ENCODE measurements around the gene TNRC6C. TPM values are rescaled to one million over a fixed set of nuclear protein-coding genes. Genes with fewer than 3 reads are reported as not detected.
"Not testable (repeated sequence)": the region's sequence is repeated elsewhere in the genome, so short reads cannot be mapped to it uniquely, and the experiment has no call there.

The TNRC6C gene
- total RNA-seq, 1 experiment from 2014 or later, result not detected

GRCh38 chr17:78111016-78111726 is 152.7 kb downstream of the TNRC6C start:
- DNase-seq, result no peak
- H3K9me3 ChIP-seq (ENCODE audit: low read length), result no peaks in the 10 kb centered on the region
- no peak overlapping the region for H3K9ac ChIP-seq (ENCODE audit: low read length)

GRCh38 chr17:78111727-78112517 is 153.4 kb downstream of the TNRC6C start:
- H3K36me3 ChIP-seq (ENCODE audit: insufficient read depth, low read length), result peaks cover 14% of the 10 kb centered on the region
- no peak overlapping the region for H3K27ac ChIP-seq (ENCODE audit: low read length)
- DNase-seq, result no peak

More at GRCh38 chr17:78111016-78111726, 152.7 kb downstream of the TNRC6C start:
- peaks cover 8% of the 10 kb centered on the region for H3K4me1 ChIP-seq (ENCODE audit: low read length)
- no peak overlapping the region for H3K4me2 ChIP-seq (ENCODE audit: low read depth, low read length, poor library complexity, severe bottlenecking)
- H3K27ac ChIP-seq (ENCODE audit: low read length), result no peak overlapping the region
- peaks cover 14% of the 10 kb centered on the region for H3K36me3 ChIP-seq (ENCODE audit: insufficient read depth, low read length)
- H2AFZ ChIP-seq (ENCODE audit: low read length), result no peak overlapping the region
- no peaks in the 10 kb centered on the region for H3K9me2 ChIP-seq (replicated peaks; ENCODE audit: insufficient read depth, low read length)
- no peaks in the 10 kb centered on the region for H3K27me3 ChIP-seq (ENCODE audit: low read length)
- H3K79me2 ChIP-seq (ENCODE audit: low read length), result no peaks in the 10 kb centered on the region
- peaks cover 20% of the 10 kb centered on the region for H4K20me1 ChIP-seq (ENCODE audit: insufficient read depth, low read depth, low read length)
- no peak overlapping the region for H3K4me3 ChIP-seq (ENCODE audit: low read length)

GRCh38 chr17:78112518-78113471 is 154.3 kb downstream of the TNRC6C start:
- no peaks in the 10 kb centered on the region for H3K27me3 ChIP-seq (ENCODE audit: low read length)
- H3K4me1 ChIP-seq (ENCODE audit: low read length), result peaks cover 8% of the 10 kb centered on the region
- no peak overlapping the region for H2AFZ ChIP-seq (ENCODE audit: low read length)
- H4K20me1 ChIP-seq (ENCODE audit: insufficient read depth, low read depth, low read length), result peaks cover 20% of the 10 kb centered on the region
- peaks cover 14% of the 10 kb centered on the region for H3K36me3 ChIP-seq (ENCODE audit: insufficient read depth, low read length)
- no peaks in the 10 kb centered on the region for H3K9me3 ChIP-seq (ENCODE audit: low read length)
- H3K4me2 ChIP-seq (ENCODE audit: low read depth, low read length, poor library complexity, severe bottlenecking), result no peak overlapping the region
- H3K9ac ChIP-seq (ENCODE audit: low read length), result no peak overlapping the region
- no peak overlapping the region for H3K27ac ChIP-seq (ENCODE audit: low read length)
- no peak overlapping the region for H3K4me3 ChIP-seq (ENCODE audit: low read length)
- H3K9me2 ChIP-seq (replicated peaks; ENCODE audit: insufficient read depth, low read length), result no peaks in the 10 kb centered on the region
- peak; percentile 89 for DNase-seq
- H3K79me2 ChIP-seq (ENCODE audit: low read length), result no peaks in the 10 kb centered on the region

More at GRCh38 chr17:78111727-78112517, 153.4 kb downstream of the TNRC6C start:
- peaks cover 20% of the 10 kb centered on the region for H4K20me1 ChIP-seq (ENCODE audit: insufficient read depth, low read depth, low read length)
- no peaks in the 10 kb centered on the region for H3K27me3 ChIP-seq (ENCODE audit: low read length)
- H3K4me1 ChIP-seq (ENCODE audit: low read length), result peaks cover 8% of the 10 kb centered on the region
- H2AFZ ChIP-seq (ENCODE audit: low read length), result no peak overlapping the region
- no peaks in the 10 kb centered on the region for H3K79me2 ChIP-seq (ENCODE audit: low read length)
- H3K9me2 ChIP-seq (replicated peaks; ENCODE audit: insufficient read depth, low read length), result no peaks in the 10 kb centered on the region
- no peaks in the 10 kb centered on the region for H3K9me3 ChIP-seq (ENCODE audit: low read length)
- H3K4me3 ChIP-seq (ENCODE audit: low read length), result no peak overlapping the region
- no peak overlapping the region for H3K4me2 ChIP-seq (ENCODE audit: low read depth, low read length, poor library complexity, severe bottlenecking)
- no peak overlapping the region for H3K9ac ChIP-seq (ENCODE audit: low read length)

GRCh38 chr17:78113804-78114785 is 155.6 kb downstream of the TNRC6C start:
- H3K9ac ChIP-seq (ENCODE audit: low read length), result no peak overlapping the region
- DNase-seq, result no peak
- peaks cover 20% of the 10 kb centered on the region for H4K20me1 ChIP-seq (ENCODE audit: insufficient read depth, low read depth, low read length)
- no peak overlapping the region for H3K27ac ChIP-seq (ENCODE audit: low read length)
- no peaks in the 10 kb centered on the region for H3K79me2 ChIP-seq (ENCODE audit: low read length)
- no peak overlapping the region for H3K4me2 ChIP-seq (ENCODE audit: low read depth, low read length, poor library complexity, severe bottlenecking)
- H3K4me1 ChIP-seq (ENCODE audit: low read length), result peaks cover 8% of the 10 kb centered on the region
- peaks cover 14% of the 10 kb centered on the region for H3K36me3 ChIP-seq (ENCODE audit: insufficient read depth, low read length)
- H3K27me3 ChIP-seq (ENCODE audit: low read length), result no peaks in the 10 kb centered on the region
- H3K9me3 ChIP-seq (ENCODE audit: low read length), result no peaks in the 10 kb centered on the region
- H3K4me3 ChIP-seq (ENCODE audit: low read length), result no peak overlapping the region
- H2AFZ ChIP-seq (ENCODE audit: low read length), result no peak overlapping the region
- H3K9me2 ChIP-seq (replicated peaks; ENCODE audit: insufficient read depth, low read length), result no peaks in the 10 kb centered on the region

- peaks cover 20% of the 10 kb centered on the region for H4K20me1 ChIP-seq (ENCODE audit: insufficient read depth, low read depth, low read length)
- no peak overlapping the region for H3K9ac ChIP-seq (ENCODE audit: low read length)
Measured at GRCh38 chr17:78114831-78115723, 156.6 kb downstream of the TNRC6C start.

GRCh38 chr17:78115803-78116202 is 157.3 kb downstream of the TNRC6C start:
- H3K9ac ChIP-seq (ENCODE audit: low read length); H3K4me1 ChIP-seq (ENCODE audit: low read length); H2AFZ ChIP-seq (ENCODE audit: low read length); H3K9me2 ChIP-seq (replicated peaks; ENCODE audit: insufficient read depth, low read length); H3K79me2 ChIP-seq (ENCODE audit: low read length); H3K27me3 ChIP-seq (ENCODE audit: low read length); DNase-seq; H3K4me3 ChIP-seq (ENCODE audit: low read length); H3K9me3 ChIP-seq (ENCODE audit: low read length); H3K27ac ChIP-seq (ENCODE audit: low read length); H3K4me2 ChIP-seq (ENCODE audit: low read depth, low read length, poor library complexity, severe bottlenecking): not testable (repeated sequence)
- Histone ChIP-seq H4K20me1 (ENCODE audit: insufficient read depth, low read depth, low read length) (peaks cover 20% of the 10 kb centered on the region), H3K36me3 (ENCODE audit: insufficient read depth, low read length) (peaks cover 10% of the 10 kb centered on the region)

More at GRCh38 chr17:78114831-78115723, 156.6 kb downstream of the TNRC6C start:
- no peak for DNase-seq
- H3K4me3 ChIP-seq (ENCODE audit: low read length), result no peak overlapping the region
- H2AFZ ChIP-seq (ENCODE audit: low read length), result no peak overlapping the region
- no peaks in the 10 kb centered on the region for H3K9me3 ChIP-seq (ENCODE audit: low read length)
- no peak overlapping the region for H3K4me2 ChIP-seq (ENCODE audit: low read depth, low read length, poor library complexity, severe bottlenecking)
- peaks cover 14% of the 10 kb centered on the region for H3K36me3 ChIP-seq (ENCODE audit: insufficient read depth, low read length)
- no peak overlapping the region for H3K27ac ChIP-seq (ENCODE audit: low read length)
- no peaks in the 10 kb centered on the region for H3K9me2 ChIP-seq (replicated peaks; ENCODE audit: insufficient read depth, low read length)
- peaks cover 8% of the 10 kb centered on the region for H3K4me1 ChIP-seq (ENCODE audit: low read length)
- H3K27me3 ChIP-seq (ENCODE audit: low read length), result no peaks in the 10 kb centered on the region
- H3K79me2 ChIP-seq (ENCODE audit: low read length), result no peaks in the 10 kb centered on the region
